ENCODE measurements around the gene UTS2. TPM values are rescaled to one million over a fixed set of nuclear protein-coding genes. Genes with fewer than 3 reads are reported as not detected.
A peak's percentile ranks its signal among the peaks of the same experiment; 100 is the strongest.

The UTS2 gene
- total RNA-seq, 1 donor from 2014 or later = not detected

- DNase-seq (ENCODE audit: low read depth) = no peak
Observed at GRCh38 chr1:7863756-7864328, 11.0 kb upstream of the UTS2 start.

GRCh38 chr1:7862211-7863060 lies 9.6 kb upstream of the UTS2 start:
- DNase-seq (ENCODE audit: low read depth) = no peak

- no peak for DNase-seq (ENCODE audit: low read depth)
Observed at GRCh38 chr1:7861452-7861851, 8.6 kb upstream of the UTS2 start.

GRCh38 chr1:7860130-7860529 lies 7.3 kb upstream of the UTS2 start:
- no peak for DNase-seq (ENCODE audit: low read depth)

- no peak for DNase-seq (ENCODE audit: low read depth)
Observed at GRCh38 chr1:7859406-7859805, 6.5 kb upstream of the UTS2 start.

GRCh38 chr1:7857985-7858384 lies 5.1 kb upstream of the UTS2 start:
- DNase-seq (ENCODE audit: low read depth) = no peak

- no peak for DNase-seq (ENCODE audit: low read depth)
Observed at GRCh38 chr1:7857000-7857399, 4.1 kb upstream of the UTS2 start.

- DNase-seq (ENCODE audit: low read depth) = peak; percentile 33
Observed at GRCh38 chr1:7856345-7856744, 3.5 kb upstream of the UTS2 start.

- DNase-seq (ENCODE audit: low read depth) = no peak
Observed at GRCh38 chr1:7853684-7854026, 790 bp upstream of the UTS2 start.

- no peak for DNase-seq (ENCODE audit: low read depth)
Observed at GRCh38 chr1:7850786-7851185, 2.1 kb downstream of the UTS2 start.

GRCh38 chr1:7847599-7847998 lies 5.3 kb downstream of the UTS2 start:
- DNase-seq (ENCODE audit: low read depth) = no peak

- DNase-seq (ENCODE audit: low read depth) = no peak
Observed at GRCh38 chr1:7846656-7847055, 6.2 kb downstream of the UTS2 start.

GRCh38 chr1:7845761-7846160 lies 7.1 kb downstream of the UTS2 start:
- DNase-seq (ENCODE audit: low read depth) = no peak

- DNase-seq (ENCODE audit: low read depth) = no peak
Observed at GRCh38 chr1:7842517-7842916, 10.3 kb downstream of the UTS2 start.

GRCh38 chr1:7839526-7839925 lies 13.3 kb downstream of the UTS2 start:
- no peak for DNase-seq (ENCODE audit: low read depth)

GRCh38 chr1:7838714-7839113 lies 14.2 kb downstream of the UTS2 start:
- no peak for DNase-seq (ENCODE audit: low read depth)

- no peak for DNase-seq (ENCODE audit: low read depth)
Observed at GRCh38 chr1:7833035-7833434, 19.8 kb downstream of the UTS2 start.

GRCh38 chr1:7831458-7831857 lies 21.4 kb downstream of the UTS2 start:
- DNase-seq (ENCODE audit: low read depth) = no peak

GRCh38 chr1:7827126-7827955 lies 25.5 kb downstream of the UTS2 start:
- DNase-seq (ENCODE audit: low read depth) = no peak

GRCh38 chr1:7826363-7826762 lies 26.5 kb downstream of the UTS2 start:
- DNase-seq (ENCODE audit: low read depth) = no peak

- DNase-seq (ENCODE audit: low read depth) = no peak
Observed at GRCh38 chr1:7824701-7825100, 28.2 kb downstream of the UTS2 start.

GRCh38 chr1:7821282-7821681 lies 31.6 kb downstream of the UTS2 start:
- DNase-seq (ENCODE audit: low read depth) = no peak

Measured in renal cortical epithelial cell (primary cell).